HepG2 (cell line): ENCODE measurements around the gene SGPP2. TPM values are rescaled to one million over a fixed set of nuclear protein-coding genes. Genes with fewer than 3 reads are reported as not detected.

Experiments used
- BCL6 ChIP-seq: IDR thresholded peaks from 2 replicates; pipeline ENCODE4 v1.6.1; 2016; ENCODE audit warnings: missing genetic modification reagents, missing compliant biosample characterization
- CBX2 ChIP-seq, 2 experiments: fragments of 200-600 bp in 1 of 2; sonication (generic); formaldehyde crosslinking in 1 of 2; IDR thresholded peaks; 2 replicates each; pipeline versions ENCODE4 v1.7.0 to v1.8.1; 2018 to 2022; ENCODE audit warnings: low read depth in 2 of 2, low read length in 1 of 2, mild to moderate bottlenecking in 1 of 2, missing genetic modification reagents in 1 of 2
- HHEX ChIP-seq: IDR thresholded peaks from 2 replicates; pipeline ENCODE4 v1.6.1; 2016; ENCODE audit warnings: control low read depth
- JDP2 ChIP-seq: sonication (generic); formaldehyde crosslinking; IDR thresholded peaks from 2 replicates; pipeline ENCODE4 v1.8.1; 2022; ENCODE audit warnings: missing genetic modification reagents, borderline replicate concordance
- MAFG ChIP-seq: sonication (generic); formaldehyde crosslinking; IDR thresholded peaks from 2 replicates; pipeline ENCODE4 v1.5.1; 2020; ENCODE audit warnings: mild to moderate bottlenecking, missing genetic modification reagents
- MXD4 ChIP-seq: IDR thresholded peaks from 2 replicates; pipeline ENCODE4 v1.6.1; 2016; ENCODE audit warnings: mild to moderate bottlenecking, missing biosample characterization, missing genetic modification reagents
- PBX3 ChIP-seq: sonication (generic); formaldehyde crosslinking; IDR thresholded peaks from 2 replicates; pipeline ENCODE4 v1.8.1; 2023; ENCODE audit warnings: missing genetic modification reagents, inconsistent platforms, borderline replicate concordance
- RAD51 ChIP-seq: fragments of 450-650 bp; IDR thresholded peaks from 2 replicates; pipeline ENCODE4 v1.6.1; 2016; ENCODE audit warnings: borderline replicate concordance
- TFDP2 ChIP-seq: sonication (generic); formaldehyde crosslinking; IDR thresholded peaks from 2 replicates; pipeline ENCODE4 v1.4.0; 2020; ENCODE audit warnings: missing genetic modification reagents
- TOPORS ChIP-seq: sonication (generic); formaldehyde crosslinking; IDR thresholded peaks from 2 replicates; pipeline ENCODE4 v1.8.0; 2023; ENCODE audit warnings: mild to moderate bottlenecking, missing genetic modification reagents
- ZBED4 ChIP-seq: sonication (generic); formaldehyde crosslinking; IDR thresholded peaks from 2 replicates; pipeline ENCODE4 v1.4.0; 2020; ENCODE audit warnings: missing genetic modification reagents, borderline replicate concordance
- ZKSCAN5 ChIP-seq: sonication (generic); formaldehyde crosslinking; IDR thresholded peaks from 2 replicates; pipeline ENCODE4 v1.5.1; 2020; ENCODE audit warnings: mild to moderate bottlenecking, missing genetic modification reagents
- ZNF225 ChIP-seq: sonication (generic); formaldehyde crosslinking; IDR thresholded peaks from 2 replicates; pipeline ENCODE4 v1.4.0; 2020; ENCODE audit warnings: mild to moderate bottlenecking, missing genetic modification reagents
- ZNF335 ChIP-seq: sonication (generic); formaldehyde crosslinking; IDR thresholded peaks from 2 replicates; pipeline ENCODE4 v1.4.0; 2020; ENCODE audit warnings: missing genetic modification reagents
- ZNF414 ChIP-seq: sonication (generic); formaldehyde crosslinking; IDR thresholded peaks from 2 replicates; pipeline ENCODE4 v1.5.0; 2020; ENCODE audit warnings: missing genetic modification reagents
- ZNF44 ChIP-seq: sonication (generic); formaldehyde crosslinking; IDR thresholded peaks from 2 replicates; pipeline ENCODE4 v1.5.1; 2020; ENCODE audit warnings: mild to moderate bottlenecking, missing genetic modification reagents
- ZNF556 ChIP-seq: sonication (generic); formaldehyde crosslinking; IDR thresholded peaks from 2 replicates; pipeline ENCODE4 v1.4.0; 2020; ENCODE audit warnings: mild to moderate bottlenecking, missing genetic modification reagents, borderline replicate concordance
- ZNF562 ChIP-seq: sonication (generic); formaldehyde crosslinking; IDR thresholded peaks from 2 replicates; pipeline ENCODE4 v1.8.0; 2022; ENCODE audit warnings: missing genetic modification reagents, borderline replicate concordance
- ZNF687 ChIP-seq: sonication (generic); formaldehyde crosslinking; IDR thresholded peaks from 2 replicates; pipeline ENCODE4 v1.5.1; 2020; ENCODE audit warnings: mild to moderate bottlenecking, missing genetic modification reagents, moderate library complexity
- ZNF788 ChIP-seq: sonication (generic); formaldehyde crosslinking; IDR thresholded peaks from 2 replicates; pipeline ENCODE4 v1.5.0; 2020; ENCODE audit warnings: mild to moderate bottlenecking, missing genetic modification reagents, borderline replicate concordance
- polyA plus RNA-seq, 8 experiments: library from polyadenylated mRNA; depleted of rRNA in 3 of 8; stranded (reverse) in 7 of 8; unstranded in 1 of 8; fragments of >200 nt; fragmentation: Illumina TruSeq in 4 of 8; extraction: Trizol in 4 of 8; gene quantifications; 2 replicates each; pipeline versions ENCODE4 v1.2.1 to v1.2.3, GENCODE V29; 2011 to 2016; ENCODE audit warnings: low read depth in 4 of 8, missing spikeins in 1 of 8, mixed read lengths in 1 of 8; ENCODE audit not compliant: insufficient read depth in 1 of 8
- total RNA-seq, 5 experiments: library from RNA; depleted of rRNA; stranded (reverse); fragments of >200 nt; fragmentation: Illumina TruSeq; extraction: Trizol; gene quantifications; 2 replicates each; pipeline ENCODE4 v1.2.3, GENCODE V29; 2016; ENCODE audit warnings: low read depth in 1 of 5

The SGPP2 gene
- total and polyA plus RNA-seq, 2 of the 13 experiments (the other 11 are each of a cell fraction or from before 2014, with no cell fraction given), result not detected

- TF ChIP-seq TFDP2 (CRISPR knock-in tag) (no peak), ZBED4 (CRISPR knock-in tag) (peak; percentile 49; the same call in 1 of the 2 replicates), MAFG (CRISPR knock-in tag) (peak; percentile 91), MXD4 (CRISPR knock-in tag) (no peak), ZNF335 (CRISPR knock-in tag) (0 out of 2 replicates have a peak, but pooled peaks have one; percentile 37), JDP2 (no peak), BCL6 (peak; percentile 7; the same call in 1 of the 2 replicates), ZNF687 (CRISPR knock-in tag) (no peak), ZKSCAN5 (no peak), HHEX (CRISPR knock-in tag) (no peak), ZNF44 (CRISPR knock-in tag) (0 out of 2 replicates have a peak, but pooled peaks have one; percentile 50), ZNF414 (CRISPR knock-in tag) (no peak), PBX3 (CRISPR knock-in tag) (no peak), RAD51 (no peak), ZNF225 (CRISPR knock-in tag) (no peak), CBX2 (IDR thresholded peaks at IDR 0.05; ENCODE audit: low read depth, low read length) (no peak), CBX2 (CRISPR knock-in tag; IDR thresholded peaks at IDR 0.05; ENCODE audit: low read depth) (no peak), ZNF788 (no peak), ZNF556 (no peak), ZNF562 (CRISPR knock-in tag) (no peak), TOPORS (CRISPR knock-in tag) (no peak)
Measured at GRCh38 chr2:222572751-222573174, 148.4 kb downstream of the SGPP2 start (continued).
